GM12865 (cell line): ENCODE data around the gene CELF2.

Experiments used
- DNase-seq: peaks from one replicate; pipeline ENCODE4 v3.0.0; 2010; ENCODE audit warnings: low read depth
- H3K4me3 ChIP-seq: 2 replicates; pipeline ENCODE4 v1.5.1; 2011; ENCODE audit warnings: mild to moderate bottlenecking, low read depth, low read length, control low read depth
- TF ChIP-seq, protein P1 (sequence below): IDR thresholded peaks from 2 replicates; pipeline ENCODE4 v1.5.1; 2011; ENCODE audit warnings: low read length, control low read depth, low read depth, inconsistent platforms; ENCODE audit not compliant: insufficient read depth; ENCODE audit errors: missing control alignments

Gene CELF2

DNA sequence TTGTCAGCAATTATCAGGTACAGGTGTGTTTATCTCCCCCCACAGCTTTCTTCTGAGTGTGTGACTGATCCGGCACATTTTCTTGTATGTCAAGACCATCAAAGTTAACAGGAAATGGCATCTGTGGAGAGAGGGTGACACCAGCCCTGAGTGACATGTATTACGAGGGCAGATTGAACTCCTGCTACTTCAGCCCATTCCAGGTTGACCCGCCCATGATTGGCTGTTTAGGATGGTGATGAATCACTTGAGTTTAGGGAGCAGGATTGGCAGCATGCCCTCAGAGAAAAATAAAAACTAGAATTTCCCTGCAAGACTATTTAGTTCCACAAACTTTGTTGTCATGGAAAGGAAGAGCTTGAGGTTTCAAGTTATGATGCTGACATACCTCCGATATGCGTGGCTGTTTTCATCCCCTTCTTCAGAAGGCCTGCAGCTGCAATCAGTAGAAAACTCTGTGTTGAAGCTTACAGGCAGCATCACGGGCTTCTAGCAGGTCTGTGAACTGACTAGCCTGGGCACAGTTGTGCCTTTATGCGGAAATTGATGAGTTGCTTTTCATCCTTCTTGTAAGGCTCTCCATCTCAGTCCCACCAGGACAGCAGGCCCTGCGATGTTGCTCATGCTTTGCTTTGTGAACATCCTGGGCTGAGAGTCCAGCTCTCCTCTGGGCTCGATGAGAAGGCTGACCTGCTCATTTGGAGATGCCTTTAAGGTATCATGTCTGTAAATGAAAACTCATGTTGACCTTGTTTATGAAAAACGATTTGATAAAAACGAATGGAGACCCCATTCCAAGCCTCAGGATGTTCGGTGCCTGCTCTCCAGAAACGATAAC lies 8.0 kb upstream of the CELF2 start:
- no peak overlapping the region for H3K4me3 ChIP-seq
- TF ChIP-seq, protein P1, sequence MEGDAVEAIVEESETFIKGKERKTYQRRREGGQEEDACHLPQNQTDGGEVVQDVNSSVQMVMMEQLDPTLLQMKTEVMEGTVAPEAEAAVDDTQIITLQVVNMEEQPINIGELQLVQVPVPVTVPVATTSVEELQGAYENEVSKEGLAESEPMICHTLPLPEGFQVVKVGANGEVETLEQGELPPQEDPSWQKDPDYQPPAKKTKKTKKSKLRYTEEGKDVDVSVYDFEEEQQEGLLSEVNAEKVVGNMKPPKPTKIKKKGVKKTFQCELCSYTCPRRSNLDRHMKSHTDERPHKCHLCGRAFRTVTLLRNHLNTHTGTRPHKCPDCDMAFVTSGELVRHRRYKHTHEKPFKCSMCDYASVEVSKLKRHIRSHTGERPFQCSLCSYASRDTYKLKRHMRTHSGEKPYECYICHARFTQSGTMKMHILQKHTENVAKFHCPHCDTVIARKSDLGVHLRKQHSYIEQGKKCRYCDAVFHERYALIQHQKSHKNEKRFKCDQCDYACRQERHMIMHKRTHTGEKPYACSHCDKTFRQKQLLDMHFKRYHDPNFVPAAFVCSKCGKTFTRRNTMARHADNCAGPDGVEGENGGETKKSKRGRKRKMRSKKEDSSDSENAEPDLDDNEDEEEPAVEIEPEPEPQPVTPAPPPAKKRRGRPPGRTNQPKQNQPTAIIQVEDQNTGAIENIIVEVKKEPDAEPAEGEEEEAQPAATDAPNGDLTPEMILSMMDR, result no peak

DNA sequence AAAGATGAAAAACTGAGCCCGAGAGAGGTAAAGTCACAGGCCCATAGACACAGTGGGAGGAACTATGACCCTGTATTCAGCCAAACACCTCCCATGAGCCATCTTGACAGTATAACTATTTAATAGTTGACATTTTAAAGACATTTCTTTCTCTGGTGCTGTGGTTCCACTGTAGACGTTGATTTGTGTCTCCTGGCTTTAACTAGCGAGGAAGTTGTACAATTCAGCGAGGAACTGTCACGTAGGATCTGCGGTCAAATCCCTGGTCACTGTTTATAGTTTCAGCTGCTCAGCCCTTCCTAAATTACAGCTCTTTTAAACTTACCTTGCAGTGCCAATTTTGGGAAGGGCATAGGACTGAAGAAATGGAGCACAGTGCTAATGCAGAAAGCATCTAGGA lies 7.1 kb upstream of the CELF2 start:
- no peak for DNase-seq
- TF ChIP-seq, protein P1, result no peak
- H3K4me3 ChIP-seq, result no peak overlapping the region

More for the DNA sequence above, 8.0 kb upstream of the CELF2 start:
- no peak for DNase-seq

DNA sequence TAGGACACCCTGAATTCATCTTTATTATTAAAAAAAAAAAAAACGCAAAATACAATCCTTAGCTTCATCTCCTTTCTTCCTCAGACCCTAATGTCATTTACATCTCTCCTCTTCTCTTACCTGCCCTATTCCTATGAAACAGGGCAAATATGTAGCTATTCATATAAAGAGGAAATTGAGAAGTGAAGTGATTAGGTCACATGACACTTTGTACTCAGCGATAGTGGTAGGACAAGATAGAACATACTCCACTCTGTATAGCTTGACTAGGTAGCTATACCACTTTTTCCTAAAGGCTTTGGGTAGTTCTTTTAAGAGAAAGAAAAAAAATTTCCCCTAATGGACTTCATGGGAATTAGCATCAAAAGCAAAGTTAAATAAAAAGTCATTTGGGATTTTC lies 6.2 kb upstream of the CELF2 start:
- H3K4me3 ChIP-seq, result no peak overlapping the region
- TF ChIP-seq, protein P1, result no peak
- DNase-seq, result no peak

DNA sequence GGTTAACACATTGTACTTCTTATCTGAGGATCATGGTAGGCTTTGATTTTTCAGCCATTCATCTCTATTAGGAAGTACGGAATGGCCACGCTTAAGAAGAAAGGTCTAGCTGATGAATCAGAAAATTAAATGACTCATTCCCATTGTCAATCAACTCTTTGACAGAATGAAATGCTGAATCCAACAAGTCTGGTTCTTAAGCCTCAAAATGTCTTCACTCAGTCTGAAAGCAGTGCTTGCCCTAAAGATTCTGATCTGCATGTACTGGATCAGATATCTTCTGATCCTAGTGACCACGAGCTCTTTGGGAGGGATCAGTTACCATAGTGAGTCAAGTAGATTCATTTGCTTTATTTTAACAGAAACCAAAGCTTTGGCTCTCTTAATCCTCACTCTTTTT lies 5.7 kb upstream of the CELF2 start:
- TF ChIP-seq, protein P1, result no peak
- DNase-seq, result no peak
- no peak overlapping the region for H3K4me3 ChIP-seq

DNA sequence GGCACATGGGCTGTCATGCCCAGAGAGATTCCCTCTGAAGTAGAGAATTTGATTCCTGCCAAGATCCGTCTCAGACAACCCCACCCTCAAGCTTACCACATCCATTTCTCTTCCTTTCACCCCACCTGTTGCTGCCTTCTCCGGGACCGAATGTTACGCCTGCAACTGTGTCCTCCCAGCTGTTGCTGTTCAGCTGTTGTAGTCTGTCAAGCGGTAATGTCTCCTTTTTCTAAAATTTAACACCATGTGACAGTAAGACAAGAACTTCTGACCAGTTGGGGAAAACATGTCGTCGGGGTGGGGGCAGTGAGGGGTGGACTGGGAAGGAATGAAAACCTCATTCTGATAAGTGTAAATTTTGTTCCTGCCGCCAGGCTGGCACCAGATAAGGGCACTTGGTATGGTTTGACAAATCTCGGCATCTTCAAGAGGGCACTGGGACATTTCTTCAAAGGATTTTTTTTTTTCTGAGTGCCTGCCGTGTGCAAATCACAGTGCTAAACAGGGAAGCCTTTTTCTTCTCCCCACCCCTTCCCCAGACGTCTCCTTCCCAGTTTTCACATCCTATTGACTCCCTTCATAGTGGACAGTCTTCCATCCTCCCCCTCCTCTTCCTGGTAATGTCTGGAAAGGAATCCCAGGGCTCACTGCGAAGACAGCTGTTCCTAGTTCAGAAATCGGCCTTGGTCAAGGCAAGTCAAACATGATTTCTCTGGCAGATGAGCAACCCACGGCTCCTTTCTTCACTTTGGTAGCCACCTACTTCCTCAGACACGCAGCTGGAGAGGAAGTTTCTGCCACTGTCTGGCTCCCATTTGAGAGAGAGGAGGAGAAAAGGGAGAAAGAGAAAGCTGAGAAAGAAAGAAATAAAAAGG lies 5.0 kb upstream of the CELF2 start:
- H3K4me3 ChIP-seq, result no peak overlapping the region
- no peak for DNase-seq
- TF ChIP-seq, protein P1, result no peak

DNA sequence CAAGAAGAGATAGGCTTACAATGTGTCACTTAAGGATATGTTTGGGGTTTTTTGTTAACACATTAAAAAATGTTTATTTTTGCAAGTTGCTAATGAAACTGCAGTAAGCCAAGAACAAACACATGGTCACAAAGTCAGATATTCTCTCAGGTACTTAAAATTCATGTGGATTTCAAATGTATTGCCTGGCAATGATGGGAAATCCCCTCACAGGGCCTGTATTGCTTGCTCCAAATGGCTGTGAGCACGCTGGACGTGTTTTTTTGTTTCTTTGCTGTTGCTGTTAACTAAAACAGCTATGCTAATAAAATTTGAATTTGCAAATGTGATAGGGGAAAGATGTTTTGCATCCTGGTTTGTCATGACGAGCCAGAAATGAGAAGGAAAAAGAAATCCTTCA lies 3.8 kb upstream of the CELF2 start:
- TF ChIP-seq, protein P1, result no peak
- no peak overlapping the region for H3K4me3 ChIP-seq
- no peak for DNase-seq
